CMK (cell line): Measurements from ENCODE around the gene C1QTNF1.

ENCODE experiments used
- DNase-seq: peaks from one replicate; pipeline ENCODE4 v3.0.0-alpha.2; 2010; ENCODE audit warnings: low read depth

C1QTNF1 gene

GRCh38 chr17:79041041-79041570, 17.1 kb downstream of the C1QTNF1 start:
- no peak for DNase-seq

GRCh38 chr17:79041723-79042420, 17.9 kb downstream of the C1QTNF1 start:
- no peak for DNase-seq

GRCh38 chr17:79042421-79043190, 18.6 kb downstream of the C1QTNF1 start:
- DNase-seq, result peak; percentile 22

- no peak for DNase-seq
Observed at GRCh38 chr17:79043191-79043930, 19.4 kb downstream of the C1QTNF1 start.

GRCh38 chr17:79043931-79044320, 20.0 kb downstream of the C1QTNF1 start:
- DNase-seq, result no peak

- DNase-seq, result no peak
Observed at GRCh38 chr17:79044462-79044861, 20.5 kb downstream of the C1QTNF1 start.

GRCh38 chr17:79045001-79045729, 21.2 kb downstream of the C1QTNF1 start:
- DNase-seq, result no peak

- peak; percentile 27 for DNase-seq
Observed at GRCh38 chr17:79045842-79046196, 21.9 kb downstream of the C1QTNF1 start.

- no peak for DNase-seq
Observed at GRCh38 chr17:79046197-79046915, 22.4 kb downstream of the C1QTNF1 start.

- DNase-seq, result no peak
Observed at GRCh38 chr17:79046916-79047280, 22.9 kb downstream of the C1QTNF1 start.

GRCh38 chr17:79047291-79047920, 23.4 kb downstream of the C1QTNF1 start:
- no peak for DNase-seq

GRCh38 chr17:79047923-79048825, 24.2 kb downstream of the C1QTNF1 start:
- DNase-seq, result no peak

GRCh38 chr17:79048826-79049755, 25.1 kb downstream of the C1QTNF1 start:
- no peak for DNase-seq

GRCh38 chr17:79049821-79050220, 25.9 kb downstream of the C1QTNF1 start:
- no peak for DNase-seq

- no peak for DNase-seq
Observed at GRCh38 chr17:79050551-79050950, 26.6 kb downstream of the C1QTNF1 start.

- DNase-seq, result no peak
Observed at GRCh38 chr17:79051306-79051705, 27.3 kb downstream of the C1QTNF1 start.

GRCh38 chr17:79052131-79052530, 28.2 kb downstream of the C1QTNF1 start:
- DNase-seq, result no peak

- DNase-seq, result no peak
Observed at GRCh38 chr17:79053251-79053925, 29.4 kb downstream of the C1QTNF1 start.
